Ectodermal cell (in vitro differentiated cells): Measurements from ENCODE around the gene SGPL1.

ENCODE experiments used
- H3K27ac ChIP-seq: 2 replicates; pipeline ENCODE4 v1.7.0; 2013; ENCODE audit warnings: mild to moderate bottlenecking, low read depth, low read length; ENCODE audit not compliant: insufficient read depth, poor library complexity, severe bottlenecking
- H3K27me3 ChIP-seq: 2 replicates; pipeline ENCODE4 v1.7.0; 2013; ENCODE audit warnings: mild to moderate bottlenecking, low read length; ENCODE audit not compliant: insufficient read depth, control insufficient read depth, poor library complexity, severe bottlenecking
- H3K36me3 ChIP-seq: one replicate; pipeline ENCODE4 v1.7.0; 2013; ENCODE audit warnings: low read length; ENCODE audit not compliant: control insufficient read depth, insufficient read depth
- H3K4me1 ChIP-seq: one replicate; pipeline ENCODE4 v1.7.0; 2013; ENCODE audit warnings: low read length; ENCODE audit not compliant: control insufficient read depth, insufficient read depth
- H3K4me3 ChIP-seq: 2 replicates; pipeline ENCODE4 v1.7.0; 2013; ENCODE audit warnings: low read depth, low read length, control low read depth; ENCODE audit not compliant: insufficient read depth
- H3K9me3 ChIP-seq: 2 replicates; pipeline ENCODE4 v1.7.0; 2013; ENCODE audit warnings: mild to moderate bottlenecking, low read length, moderate library complexity; ENCODE audit not compliant: control insufficient read depth
- WGBS, 2 experiments: methylation state at CpG; one replicate each; pipeline ENCODE4 v1.1.7; 2013; ENCODE audit warnings: missing lambda C conversion rate in 2 of 2; 5-methylcytosine and 5-hydroxymethylcytosine counted together

SGPL1 gene

DNA sequence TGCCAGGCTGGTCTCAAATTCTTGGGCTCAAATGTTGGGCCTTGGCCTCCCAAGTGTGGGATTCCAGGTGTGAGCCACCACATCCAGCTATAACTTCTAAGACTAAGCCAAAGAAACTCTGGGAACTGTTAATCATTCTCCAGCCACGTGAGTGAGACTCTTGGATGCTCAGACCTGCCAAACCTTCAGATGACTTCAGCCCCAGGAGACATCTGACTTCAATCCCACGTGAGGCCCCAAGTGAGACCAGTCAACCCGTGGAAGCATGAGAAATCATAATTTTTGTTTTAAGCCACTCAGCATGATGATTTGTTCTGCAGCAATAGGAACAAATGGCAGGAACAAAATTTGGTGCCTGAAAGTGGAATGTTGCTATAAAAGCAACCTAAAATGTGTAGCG, 76.9 kb downstream of the SGPL1 start:
- Histone ChIP-seq H3K27ac (no peak overlapping the region), H3K4me3 (no peak overlapping the region), H3K9me3 (peaks cover 3% of the 10 kb centered on the region), H3K4me1 (no peaks in the 10 kb centered on the region), H3K36me3 (no peaks in the 10 kb centered on the region), H3K27me3 (no peaks in the 10 kb centered on the region)
- WGBS, 2 experiments, result 93% methylated on average over 4 of the region's 4 CpGs

DNA sequence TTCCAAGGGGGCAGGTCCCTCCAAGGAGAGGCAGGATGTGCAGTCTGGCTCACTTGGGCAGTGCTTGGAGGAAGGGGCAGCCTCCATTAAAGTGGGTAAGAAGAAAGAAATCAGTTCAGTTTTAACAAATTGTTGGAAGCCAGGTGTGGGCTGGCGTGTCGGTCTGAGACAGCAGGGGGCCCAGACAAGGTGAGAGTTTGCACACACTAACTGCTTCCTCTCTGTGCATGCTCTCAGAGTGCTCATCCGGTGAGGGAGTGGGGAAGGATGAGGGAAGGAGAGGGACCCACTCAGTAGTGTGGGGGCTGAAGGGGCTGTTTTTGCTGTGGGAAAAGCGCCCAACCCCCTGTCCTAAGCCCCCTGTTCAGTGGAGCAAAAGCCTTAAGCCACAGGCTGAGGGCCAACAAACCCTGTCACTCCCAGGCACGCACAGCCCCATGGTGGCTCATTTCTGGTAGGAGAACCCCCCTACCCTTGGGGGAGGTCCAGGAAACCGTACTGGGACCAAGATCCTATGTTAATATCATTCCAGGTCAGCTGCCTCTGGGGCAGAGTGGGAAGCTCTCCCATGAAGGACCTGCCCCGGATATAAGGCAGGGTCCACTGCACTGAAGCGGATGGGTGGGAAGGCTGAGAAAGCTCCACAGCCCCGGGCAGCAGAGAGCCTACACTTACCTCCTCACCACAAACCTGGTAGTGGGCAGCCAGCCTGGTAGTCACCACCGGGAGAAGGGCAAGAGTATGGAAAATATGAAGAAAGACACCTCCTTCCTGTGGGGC, 77.7 kb downstream of the SGPL1 start:
- Histone ChIP-seq H3K4me3 (no peak overlapping the region), H3K4me1 (no peaks in the 10 kb centered on the region), H3K9me3 (peaks cover 3% of the 10 kb centered on the region), H3K27me3 (no peaks in the 10 kb centered on the region), H3K36me3 (no peaks in the 10 kb centered on the region), H3K27ac (no peak overlapping the region)
- WGBS, 2 experiments, result 90% methylated on average over 10 of the region's 10 CpGs

GRCh38 chr10:70894416-70894815, 78.7 kb downstream of the SGPL1 start:
- Histone ChIP-seq H3K9me3 (peaks cover 3% of the 10 kb centered on the region), H3K27ac (no peak overlapping the region), H3K4me1 (no peaks in the 10 kb centered on the region), H3K27me3 (no peaks in the 10 kb centered on the region), H3K4me3 (no peak overlapping the region), H3K36me3 (no peaks in the 10 kb centered on the region)
- 97% methylated on average over 2 of the region's 2 CpGs for WGBS, 2 experiments

GRCh38 chr10:70896551-70896950, 80.8 kb downstream of the SGPL1 start:
- peaks cover 3% of the 10 kb centered on the region for H3K9me3 ChIP-seq
- H3K27me3 ChIP-seq, result no peaks in the 10 kb centered on the region
- 91 to 96% methylated on average over 1 of the region's 1 CpG for WGBS, 2 experiments
- no peak overlapping the region for H3K27ac ChIP-seq
- H3K4me1 ChIP-seq, result no peaks in the 10 kb centered on the region
- no peak overlapping the region for H3K4me3 ChIP-seq
- no peaks in the 10 kb centered on the region for H3K36me3 ChIP-seq

GRCh38 chr10:70898687-70899086, 82.9 kb downstream of the SGPL1 start:
- Histone ChIP-seq H3K4me1 (no peaks in the 10 kb centered on the region), H3K36me3 (no peaks in the 10 kb centered on the region), H3K27ac (no peak overlapping the region), H3K27me3 (no peaks in the 10 kb centered on the region), H3K9me3 (peaks cover 3% of the 10 kb centered on the region), H3K4me3 (no peak overlapping the region)
- WGBS, 2 experiments, result 97 to 98% methylated on average over 3 of the region's 3 CpGs

GRCh38 chr10:70899096-70899495, 83.3 kb downstream of the SGPL1 start:
- H3K9me3 ChIP-seq, result peaks cover 3% of the 10 kb centered on the region
- H3K36me3 ChIP-seq, result no peaks in the 10 kb centered on the region
- H3K4me1 ChIP-seq, result no peaks in the 10 kb centered on the region
- H3K27me3 ChIP-seq, result no peaks in the 10 kb centered on the region
- WGBS, 2 experiments, result 83 to 88% methylated on average over 4 of the region's 4 CpGs
- no peak overlapping the region for H3K27ac ChIP-seq
- no peak overlapping the region for H3K4me3 ChIP-seq

DNA sequence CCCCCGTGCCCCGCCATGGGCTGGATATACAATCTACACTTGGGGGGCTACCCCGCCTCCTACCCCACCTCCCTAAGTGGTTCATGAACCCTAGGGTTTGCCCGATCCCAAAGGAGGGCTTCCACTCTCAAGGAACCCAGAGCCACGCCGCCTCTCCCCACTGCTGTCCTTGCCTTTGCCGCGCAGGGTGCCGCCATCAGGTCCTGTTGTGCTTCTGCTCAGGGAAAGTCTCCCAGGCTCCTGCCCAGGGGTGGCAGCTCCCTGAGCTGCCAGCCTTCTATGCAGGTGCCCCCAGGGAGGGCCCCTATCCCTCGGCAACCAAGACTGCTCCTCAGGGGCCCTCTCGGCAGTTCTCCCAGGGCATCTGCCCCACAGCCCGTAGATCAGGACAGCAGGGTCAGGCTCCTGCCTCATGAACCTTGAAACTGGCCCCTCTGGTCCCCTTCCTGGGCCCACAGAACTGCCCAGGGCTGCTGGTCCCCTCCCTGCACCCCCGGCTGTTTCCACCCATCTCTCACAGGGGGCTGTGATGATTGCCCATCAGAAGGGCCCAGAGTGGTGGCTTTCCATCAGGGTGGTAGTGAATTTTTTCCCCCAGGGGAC, 85.6 kb downstream of the SGPL1 start:
- H3K36me3 ChIP-seq, result no peaks in the 10 kb centered on the region
- no peak overlapping the region for H3K4me3 ChIP-seq
- no peaks in the 10 kb centered on the region for H3K4me1 ChIP-seq
- no peak overlapping the region for H3K27ac ChIP-seq
- H3K9me3 ChIP-seq, result peaks cover 3% of the 10 kb centered on the region
- WGBS, 2 experiments, result 90 to 91% methylated on average over 13 of the region's 13 CpGs
- no peaks in the 10 kb centered on the region for H3K27me3 ChIP-seq

- Histone ChIP-seq H3K9me3 (no peaks in the 10 kb centered on the region), H3K27ac (no peak overlapping the region), H3K27me3 (no peaks in the 10 kb centered on the region), H3K4me3 (no peak overlapping the region), H3K4me1 (peaks cover 2% of the 10 kb centered on the region), H3K36me3 (no peaks in the 10 kb centered on the region)
- 89 to 90% methylated on average over 5 of the region's 5 CpGs for WGBS, 2 experiments
Measured at GRCh38 chr10:70902661-70903261, 87.0 kb downstream of the SGPL1 start.

DNA sequence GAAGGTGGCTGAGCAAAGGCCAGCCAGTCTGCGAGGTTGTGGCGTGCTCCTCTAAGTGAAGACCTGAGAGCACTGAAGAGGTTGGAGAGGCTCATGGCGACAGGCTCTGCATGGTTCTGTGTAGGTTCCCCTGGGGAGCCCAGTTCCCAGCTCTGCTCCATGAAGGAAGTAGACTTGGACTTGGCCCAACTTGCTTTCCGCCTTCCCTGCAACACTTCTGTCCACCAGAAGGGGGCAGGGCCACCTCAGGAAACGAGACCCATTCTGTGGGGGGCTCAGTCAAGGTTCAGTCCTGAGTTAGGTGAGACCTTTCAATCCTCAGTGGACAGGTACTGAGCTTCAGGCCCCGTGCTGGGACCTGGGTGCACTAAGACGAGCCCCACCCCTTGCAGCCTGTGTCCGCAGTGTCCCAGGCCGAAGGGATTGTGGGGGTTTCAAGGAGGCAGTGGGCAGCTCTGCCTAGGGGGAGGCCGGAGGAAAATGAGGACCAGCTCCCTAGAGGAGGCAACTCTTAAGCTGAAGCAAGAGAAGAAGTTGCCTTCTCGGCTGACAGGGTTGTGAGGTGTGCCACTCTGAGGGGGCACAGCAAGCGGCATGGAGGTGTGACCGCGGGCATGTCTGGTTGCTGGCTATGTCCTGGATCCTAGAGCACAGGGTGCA, 87.6 kb downstream of the SGPL1 start:
- WGBS, 2 experiments, result 61 to 64% methylated on average over 14 of the region's 14 CpGs
- no peak overlapping the region for H3K27ac ChIP-seq
- H3K9me3 ChIP-seq, result no peaks in the 10 kb centered on the region
- H3K36me3 ChIP-seq, result no peaks in the 10 kb centered on the region
- no peak overlapping the region for H3K4me3 ChIP-seq
- H3K4me1 ChIP-seq, result peaks cover 9% of the 10 kb centered on the region
- H3K27me3 ChIP-seq, result no peaks in the 10 kb centered on the region
